Measurements from ENCODE around the gene RRAGD.

Gene RRAGD

GRCh38 chr6:89443658-89444057 lies 31.6 kb upstream of the RRAGD start:
- TF ChIP-seq CTCF (conservative IDR thresholded peaks at IDR 0.05) = no peak
- no peak overlapping the region for H3K27ac ChIP-seq

- H3K27ac ChIP-seq = no peak overlapping the region
- TF ChIP-seq CTCF (conservative IDR thresholded peaks at IDR 0.05) = no peak
These were observed 28.1 kb upstream of the RRAGD start for GRCh38 chr6:89440200-89440599.

DNA sequence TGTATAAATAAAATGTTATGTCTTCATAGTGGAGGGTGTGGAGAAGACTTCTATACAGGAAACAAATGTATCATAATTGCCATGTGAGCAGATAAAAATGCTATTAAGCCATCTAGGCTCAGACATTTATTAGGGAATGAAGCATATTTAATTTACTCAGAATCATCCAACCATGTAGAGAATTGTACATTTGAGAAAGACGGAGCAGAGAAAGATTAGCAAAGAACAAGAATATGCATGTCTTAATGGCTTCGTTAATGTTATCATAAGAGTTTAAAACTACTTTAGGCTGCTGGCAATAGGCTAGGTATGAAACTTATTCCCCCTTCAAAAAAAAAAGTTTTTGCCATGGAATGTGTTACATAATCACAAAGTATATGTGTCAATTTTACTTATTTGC lies 26.9 kb upstream of the RRAGD start:
- no peak for TF ChIP-seq CTCF (conservative IDR thresholded peaks at IDR 0.05)
- no peak overlapping the region for H3K27ac ChIP-seq

- no peak overlapping the region for H3K27ac ChIP-seq
- TF ChIP-seq CTCF (conservative IDR thresholded peaks at IDR 0.05) = no peak
These were observed 26.2 kb upstream of the RRAGD start for GRCh38 chr6:89438248-89438647.

DNA sequence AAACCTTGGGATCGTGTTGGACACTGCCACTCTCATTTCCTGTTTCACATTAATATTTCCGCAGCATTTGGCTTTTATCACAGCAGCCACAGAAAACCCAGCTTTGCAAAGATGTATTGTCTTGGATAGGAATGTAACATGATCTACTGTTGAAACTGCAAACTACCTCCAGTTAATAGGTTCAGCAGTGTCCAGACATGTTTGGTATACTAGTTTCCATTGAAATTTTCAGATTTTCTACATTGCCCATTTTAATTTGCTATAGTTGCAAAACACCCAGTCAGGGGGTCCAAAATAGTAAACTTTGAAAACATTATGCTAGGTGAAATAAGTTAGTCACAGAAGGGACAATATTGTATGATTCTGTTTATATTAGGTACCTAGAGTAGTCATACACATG lies 24.2 kb upstream of the RRAGD start:
- no peak for TF ChIP-seq CTCF (conservative IDR thresholded peaks at IDR 0.05)
- H3K27ac ChIP-seq = peak overlapping the region; percentile 86

- peak overlapping the region; percentile 86 for H3K27ac ChIP-seq
- no peak for TF ChIP-seq CTCF (conservative IDR thresholded peaks at IDR 0.05)
These were observed 22.9 kb upstream of the RRAGD start for GRCh38 chr6:89434954-89435353.

DNA sequence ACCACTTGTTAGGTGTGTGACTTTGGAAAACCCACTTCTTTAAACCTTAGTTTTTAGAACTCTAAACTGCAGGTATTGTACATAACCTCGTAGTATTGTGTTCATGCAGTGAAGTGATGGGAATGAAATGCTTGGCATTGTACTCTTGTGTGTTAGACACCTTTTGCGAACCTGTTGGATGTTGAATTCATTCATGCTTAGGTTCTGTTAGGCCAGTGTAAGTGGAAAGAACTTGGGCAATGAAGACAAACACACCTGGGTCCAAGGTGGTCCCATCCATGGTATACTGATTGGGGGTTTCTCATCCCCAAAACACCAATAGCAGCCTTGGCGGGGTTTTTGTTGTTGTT lies 22.1 kb upstream of the RRAGD start:
- peak overlapping the region; percentile 86; the same call in 1 of the 2 replicates for H3K27ac ChIP-seq
- TF ChIP-seq CTCF (conservative IDR thresholded peaks at IDR 0.05) = no peak

All from VCaP (cell line).